HG02870 (cell line): Measurements from ENCODE around the gene PRAMEF5.
"Not testable (repeated sequence)": the region's sequence is repeated elsewhere in the genome, so short reads cannot be mapped to it uniquely, and the experiment has no call there.

Experiments
- ATAC-seq: cut with Tn5 transposase; IDR thresholded peaks from one replicate; pipeline ENCODE4 v1.9.1; 2021; ENCODE audit warnings: mild to moderate bottlenecking, moderate library complexity; ENCODE audit not compliant: unreplicated experiment

PRAMEF5 gene

DNA sequence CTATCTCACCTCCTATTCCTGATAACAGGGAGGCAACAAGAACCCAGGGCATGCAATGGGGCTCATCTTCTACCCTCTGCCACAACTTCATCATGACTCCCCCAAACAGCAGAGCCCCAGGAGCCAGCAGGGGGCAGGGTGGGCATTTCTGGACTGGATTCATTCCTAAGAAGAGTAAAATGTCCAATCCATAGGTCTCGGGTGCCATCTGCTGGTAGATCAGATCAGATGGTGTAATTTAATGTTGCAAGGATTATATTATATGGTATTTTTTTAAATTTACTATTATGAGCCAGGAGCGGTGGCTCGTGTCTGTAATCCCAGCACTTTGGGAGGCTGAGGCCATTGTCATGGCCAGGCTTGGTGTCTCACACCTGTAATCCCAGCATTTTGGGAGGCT lies 11.1 kb downstream of the PRAMEF5 start:
- ATAC-seq = not testable (repeated sequence)

DNA sequence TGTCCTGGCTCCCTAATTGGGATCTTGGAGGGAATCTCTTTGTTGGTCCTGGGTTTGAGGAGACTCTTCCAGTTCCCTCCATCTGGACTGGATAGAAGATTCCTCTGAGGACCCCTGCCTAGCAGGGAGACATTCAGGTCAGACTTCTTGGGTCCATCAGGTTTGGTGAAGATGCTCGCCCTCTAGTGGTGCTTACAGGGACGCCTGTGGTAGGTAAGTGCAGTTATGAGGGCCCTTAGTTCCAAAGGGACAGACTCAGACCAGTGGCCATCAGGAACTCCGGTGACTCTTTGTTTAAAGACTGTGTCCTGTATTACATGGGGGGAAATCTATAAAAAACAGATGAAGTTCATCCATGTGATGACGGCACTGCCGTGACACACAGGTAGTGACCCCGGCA lies 23.0 kb downstream of the PRAMEF5 start:
- ATAC-seq = not testable (repeated sequence)

DNA sequence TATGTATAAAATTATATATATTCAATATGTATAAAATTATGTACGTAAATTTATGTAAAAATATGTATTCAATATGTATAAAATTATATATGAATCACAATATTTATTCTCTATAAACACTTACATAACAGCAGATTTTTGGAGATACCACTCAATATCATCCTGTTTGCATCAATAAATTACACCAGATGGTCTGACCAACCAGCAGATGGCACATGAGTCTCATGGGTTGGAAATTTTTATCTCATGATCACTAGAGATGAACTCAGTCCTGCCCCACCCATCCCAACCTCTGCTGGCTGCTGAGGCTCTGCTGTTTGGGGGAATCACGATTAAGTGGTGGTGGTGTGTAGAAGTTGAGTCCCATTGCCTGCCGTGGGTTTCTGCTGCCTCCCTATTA lies 25.6 kb downstream of the PRAMEF5 start:
- not testable (repeated sequence) for ATAC-seq

GRCh38 chr1:13285037-13285436 lies 31.0 kb downstream of the PRAMEF5 start, which contains the start of gene PRAMEF8:
Gene PRAMEF8, minus strand, starts transcription at chr1:13285137. Its CDS starts 1,046 bp downstream, at chr1:13284091.
- not testable (repeated sequence) for ATAC-seq

DNA sequence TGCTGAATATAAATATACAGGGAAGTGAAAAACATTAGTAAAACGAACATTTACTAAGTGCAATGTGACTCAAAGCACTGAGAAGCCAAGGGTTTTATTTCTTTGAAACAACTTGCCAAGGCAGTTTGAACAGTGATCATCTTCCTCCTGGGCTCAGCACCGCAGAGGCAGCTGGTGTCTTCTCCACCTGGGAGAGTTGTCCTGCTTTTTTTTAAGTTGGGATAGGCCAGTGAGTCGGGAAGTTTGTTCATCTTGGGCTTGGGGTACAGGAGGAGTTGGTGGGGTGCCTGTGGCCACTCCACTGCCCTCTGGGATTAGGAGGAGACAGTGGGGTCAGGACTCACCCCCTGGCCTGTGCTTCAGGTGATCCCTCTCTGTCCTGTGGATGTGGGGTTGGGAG lies 35.0 kb downstream of the PRAMEF5 start:
- ATAC-seq = not testable (repeated sequence)

DNA sequence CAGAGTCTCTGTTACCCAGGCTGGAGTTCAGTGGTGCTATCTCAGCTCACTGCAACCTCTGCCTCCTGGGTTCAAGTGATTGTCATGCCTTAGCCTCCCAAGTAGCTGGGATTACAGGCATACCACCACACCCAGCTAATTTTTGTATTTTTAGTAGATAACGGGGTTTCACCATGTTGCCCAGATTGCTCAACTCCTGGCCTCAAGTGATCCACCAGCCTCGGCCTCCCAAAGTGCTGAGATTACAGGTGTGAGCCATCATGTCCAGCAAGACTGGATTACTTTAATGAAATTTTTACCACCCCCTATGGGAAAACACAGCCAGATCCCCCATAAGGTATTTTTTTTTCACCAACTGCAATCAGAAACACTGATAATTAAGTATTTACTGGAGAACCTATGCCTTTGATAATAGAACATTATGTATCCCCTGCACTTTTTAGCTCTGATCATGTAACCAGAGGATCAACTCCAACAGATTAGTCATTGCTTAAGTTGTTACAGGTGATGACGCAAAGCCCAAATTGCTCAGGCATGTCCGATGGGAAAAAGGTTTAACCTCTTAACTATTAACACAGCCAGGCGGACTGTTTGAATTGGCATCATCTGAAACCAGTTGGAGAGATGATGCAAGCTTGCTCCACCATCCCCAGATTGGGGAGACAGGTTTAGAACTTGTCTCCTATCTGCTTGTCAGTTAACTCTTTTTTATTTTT lies 43.4 kb downstream of the PRAMEF5 start:
- not testable (repeated sequence) for ATAC-seq

DNA sequence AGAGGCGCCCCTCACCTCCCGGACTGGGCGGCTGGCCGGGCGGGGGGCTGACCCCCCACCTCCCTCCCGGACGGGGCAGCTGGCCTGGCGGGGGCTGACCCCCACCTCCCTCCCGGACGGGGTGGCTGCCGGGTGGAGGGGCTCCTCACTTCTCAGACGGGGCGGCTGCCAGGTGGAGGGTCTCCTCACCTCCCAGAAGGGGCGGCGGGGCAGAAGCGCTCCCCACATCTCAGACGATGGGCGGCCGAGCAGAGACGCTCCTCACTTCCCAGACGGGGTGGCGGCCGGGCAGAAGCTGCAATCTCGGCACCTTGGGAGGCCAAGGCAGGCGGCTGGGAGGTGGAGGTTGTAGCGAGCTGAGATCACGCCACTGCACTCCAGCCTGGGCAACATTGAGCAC lies 44.7 kb downstream of the PRAMEF5 start:
- not testable (repeated sequence) for ATAC-seq

DNA sequence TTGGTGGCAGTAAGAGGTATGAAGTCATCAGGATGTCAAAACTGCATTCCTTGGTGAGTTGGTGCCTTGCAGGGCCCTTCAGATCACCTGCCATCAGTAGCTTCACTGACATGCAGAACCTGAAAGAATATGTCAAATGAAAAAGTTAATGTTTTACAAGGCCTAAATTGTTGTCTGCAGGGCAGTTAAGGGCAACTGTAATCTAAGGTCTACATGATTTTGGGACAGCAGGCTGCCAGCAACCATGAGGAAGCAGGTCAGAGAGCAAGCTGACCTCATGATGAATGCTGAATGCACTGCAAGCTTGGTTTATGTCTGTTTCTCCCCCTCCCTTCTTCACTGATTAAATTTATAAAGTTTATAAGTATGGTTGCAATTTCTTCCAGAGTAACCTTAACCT lies 48.2 kb downstream of the PRAMEF5 start:
- not testable (repeated sequence) for ATAC-seq

DNA sequence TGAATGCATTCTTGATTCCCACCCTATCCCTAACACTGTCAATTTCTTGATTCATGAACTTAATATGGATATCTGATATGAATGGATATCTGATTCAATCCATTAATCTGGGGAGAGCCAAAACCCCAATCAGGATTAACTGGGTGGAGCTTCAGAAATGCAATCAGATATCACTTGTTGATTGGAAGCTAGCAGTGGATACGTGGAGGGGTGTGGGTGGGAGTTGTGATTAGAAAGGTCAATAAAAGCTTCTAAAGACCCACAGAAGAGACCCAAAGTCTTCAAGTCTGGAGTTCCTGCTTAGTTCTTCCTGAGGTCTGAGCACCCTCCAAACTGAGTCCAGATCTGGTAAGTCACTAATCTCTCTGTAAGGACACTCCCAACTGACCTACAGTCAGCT lies 49.2 kb downstream of the PRAMEF5 start, which contains the start of gene PRAMEF33:
Gene PRAMEF33 (plus strand): TSS at position 301 of the 400 bp plus-strand sequence. CDS start 2,416 bp downstream, outside the sequence.
- not testable (repeated sequence) for ATAC-seq
